Measurements from ENCODE around the gene ALOX5. TPM values are rescaled to one million over a fixed set of nuclear protein-coding genes. Genes with fewer than 3 reads are reported as not detected.

The ALOX5 gene
- total RNA-seq, 2 donors from 2014 or later = 42.5 to 63.0 TPM

DNA sequence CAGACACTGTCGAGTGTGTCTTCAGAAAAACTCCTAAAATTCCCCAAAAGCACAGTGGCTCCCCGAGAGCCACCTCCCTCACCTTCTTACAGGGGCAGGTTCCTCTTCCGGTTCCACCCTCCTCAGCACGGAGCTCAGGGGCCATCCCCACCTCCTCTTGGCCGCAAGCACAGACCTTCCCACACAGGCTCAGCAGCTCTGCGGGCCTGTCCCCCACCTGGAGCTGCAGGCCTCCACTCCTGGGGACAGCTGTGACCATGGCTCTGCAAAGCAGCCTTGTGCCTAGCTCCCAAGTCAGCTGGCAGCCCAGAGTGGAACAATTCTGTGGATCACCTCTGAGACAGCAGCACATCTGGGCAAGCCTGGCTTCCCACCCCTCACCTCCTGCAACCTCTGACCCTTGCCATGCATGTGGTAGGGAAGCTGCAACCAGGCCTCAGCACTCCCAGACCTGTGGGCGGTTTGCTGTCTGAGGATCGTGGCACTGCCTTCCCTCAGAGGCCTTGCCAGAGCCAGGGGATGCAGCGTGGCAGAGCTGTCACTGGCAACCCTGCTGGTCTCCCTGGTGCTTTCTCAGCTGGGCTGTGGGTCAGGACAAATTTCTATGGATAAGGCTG is 79.7 kb downstream of the ALOX5 start:
- DNase-seq (no peak), ATAC-seq (peak; percentile 31)
- Histone ChIP-seq H3K27me3 (no peaks in the 10 kb centered on the region), H3K36me3 (replicated peaks in 1 of 2; ENCODE audit: insufficient read depth in 1 of 2, low read depth in 2 of 2) (no peaks in the 10 kb centered on the region), H3K4me3 (no peak overlapping the region), H3K4me1 (peaks cover 30% of the 10 kb centered on the region), H3K9me3 (no peaks in the 10 kb centered on the region), H3K27ac (peak overlapping the region; percentile 64 to 77 (median 70))
- WGBS, 2 donors = 71% methylated on average over 8 to 9 of the region's 9 CpGs
- intact Hi-C loops (cut with DNase I) = no loop called here
- no peak for TF ChIP-seq CTCF (IDR thresholded peaks at IDR 0.05)
- no peak for TF ChIP-seq POLR2A (IDR thresholded peaks at IDR 0.05)

DNA sequence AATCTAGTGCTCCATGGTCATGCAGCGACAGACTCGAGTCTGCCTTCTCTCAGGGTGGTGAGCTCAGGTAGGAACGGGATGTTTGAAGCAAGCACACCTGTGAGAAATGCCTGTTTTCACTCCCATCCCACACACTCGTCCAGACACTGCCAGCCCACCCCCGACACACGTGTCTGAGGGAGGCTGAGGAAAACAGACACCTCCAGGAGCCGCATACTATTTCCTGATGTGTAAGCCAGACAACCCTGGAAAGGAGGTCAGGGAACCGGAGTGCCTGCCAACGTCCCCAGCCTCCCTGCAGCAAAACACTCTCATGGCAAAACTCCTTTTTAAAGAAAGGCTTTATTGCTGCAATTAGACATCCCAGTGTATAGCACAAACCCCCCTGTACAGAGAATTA is 80.2 kb downstream of the ALOX5 start:
- Histone ChIP-seq H3K27me3 (no peaks in the 10 kb centered on the region), H3K27ac (peak overlapping the region; percentile 64 to 77 (median 70)), H3K4me1 (peaks cover 30% of the 10 kb centered on the region), H3K9me3 (no peaks in the 10 kb centered on the region), H3K4me3 (no peak overlapping the region), H3K36me3 (replicated peaks in 1 of 2; ENCODE audit: insufficient read depth in 1 of 2, low read depth in 2 of 2) (no peaks in the 10 kb centered on the region)
- 26 to 44% methylated on average over 6 to 9 of the region's 9 CpGs for WGBS, 2 donors
- intact Hi-C loops (cut with DNase I) = no loop called here
- TF ChIP-seq POLR2A (IDR thresholded peaks at IDR 0.05) = no peak
- TF ChIP-seq CTCF (IDR thresholded peaks at IDR 0.05) = no peak
- ATAC-seq = peak; percentile 73
- DNase-seq = peak; percentile 54 to 71 (median 64)

GRCh38 chr10:45454859-45455258 is 80.8 kb downstream of the ALOX5 start:
- ATAC-seq = no peak
- H3K36me3 ChIP-seq (replicated peaks in 1 of 2; ENCODE audit: insufficient read depth in 1 of 2, low read depth in 2 of 2) = no peaks in the 10 kb centered on the region
- H3K27me3 ChIP-seq = no peaks in the 10 kb centered on the region
- DNase-seq = no peak
- intact Hi-C loops (cut with DNase I) = no loop called here
- no peak for TF ChIP-seq POLR2A (IDR thresholded peaks at IDR 0.05)
- no peak for TF ChIP-seq CTCF (IDR thresholded peaks at IDR 0.05)
- 67 to 74% methylated on average over 3 of the region's 3 CpGs for WGBS, 2 donors
- no peak overlapping the region for H3K4me3 ChIP-seq
- peaks cover 30% of the 10 kb centered on the region for H3K4me1 ChIP-seq
- peak overlapping the region; percentile 4 to 77 (median 69) for H3K27ac ChIP-seq
- no peaks in the 10 kb centered on the region for H3K9me3 ChIP-seq

GRCh38 chr10:45456233-45456632 is 82.2 kb downstream of the ALOX5 start:
- no peak overlapping the region for H3K4me3 ChIP-seq
- intact Hi-C loops (cut with DNase I) = no loop called here
- H3K4me1 ChIP-seq = peaks cover 30% of the 10 kb centered on the region
- DNase-seq = no peak
- WGBS, 2 donors = 90 to 96% methylated on average over 7 of the region's 7 CpGs
- H3K27me3 ChIP-seq = no peaks in the 10 kb centered on the region
- no peak for TF ChIP-seq POLR2A (IDR thresholded peaks at IDR 0.05)
- TF ChIP-seq CTCF (IDR thresholded peaks at IDR 0.05) = no peak
- H3K36me3 ChIP-seq (replicated peaks in 1 of 2; ENCODE audit: insufficient read depth in 1 of 2, low read depth in 2 of 2) = peaks cover 0 to 2% of the 10 kb centered on the region in 2 donors
- ATAC-seq = no peak
- H3K27ac ChIP-seq = no peak overlapping the region
- no peaks in the 10 kb centered on the region for H3K9me3 ChIP-seq

- H3K27ac ChIP-seq = no peak overlapping the region
- H3K4me3 ChIP-seq = no peak overlapping the region
- 91 to 97% methylated on average over 6 to 7 of the region's 7 CpGs for WGBS, 2 donors
- DNase-seq (no peak), ATAC-seq (no peak)
- intact Hi-C loops (cut with DNase I) = no loop called here
- H3K36me3 ChIP-seq (replicated peaks in 1 of 2; ENCODE audit: insufficient read depth in 1 of 2, low read depth in 2 of 2) = peaks cover 0 to 2% of the 10 kb centered on the region in 2 donors
- no peaks in the 10 kb centered on the region for H3K27me3 ChIP-seq
- no peaks in the 10 kb centered on the region for H3K9me3 ChIP-seq
- H3K4me1 ChIP-seq = peaks cover 30% of the 10 kb centered on the region
- TF ChIP-seq POLR2A (IDR thresholded peaks at IDR 0.05) = no peak
- no peak for TF ChIP-seq CTCF (IDR thresholded peaks at IDR 0.05)
Observed at GRCh38 chr10:45456822-45457221, 82.8 kb downstream of the ALOX5 start.

Measured in body of pancreas (tissue), 4 donors.